CD1c-positive myeloid dendritic cell (primary cell): ENCODE data around the gene TFCP2.
"Not testable (repeated sequence)": the region's sequence is repeated elsewhere in the genome, so short reads cannot be mapped to it uniquely, and the experiment has no call there.

Experiments used
- DNase-seq: peaks from one replicate; pipeline ENCODE4 v3.0.0-alpha.2; 2016; ENCODE audit errors: extremely low spot score

Gene TFCP2, protein sequence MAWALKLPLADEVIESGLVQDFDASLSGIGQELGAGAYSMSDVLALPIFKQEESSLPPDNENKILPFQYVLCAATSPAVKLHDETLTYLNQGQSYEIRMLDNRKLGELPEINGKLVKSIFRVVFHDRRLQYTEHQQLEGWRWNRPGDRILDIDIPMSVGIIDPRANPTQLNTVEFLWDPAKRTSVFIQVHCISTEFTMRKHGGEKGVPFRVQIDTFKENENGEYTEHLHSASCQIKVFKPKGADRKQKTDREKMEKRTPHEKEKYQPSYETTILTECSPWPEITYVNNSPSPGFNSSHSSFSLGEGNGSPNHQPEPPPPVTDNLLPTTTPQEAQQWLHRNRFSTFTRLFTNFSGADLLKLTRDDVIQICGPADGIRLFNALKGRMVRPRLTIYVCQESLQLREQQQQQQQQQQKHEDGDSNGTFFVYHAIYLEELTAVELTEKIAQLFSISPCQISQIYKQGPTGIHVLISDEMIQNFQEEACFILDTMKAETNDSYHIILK

DNA sequence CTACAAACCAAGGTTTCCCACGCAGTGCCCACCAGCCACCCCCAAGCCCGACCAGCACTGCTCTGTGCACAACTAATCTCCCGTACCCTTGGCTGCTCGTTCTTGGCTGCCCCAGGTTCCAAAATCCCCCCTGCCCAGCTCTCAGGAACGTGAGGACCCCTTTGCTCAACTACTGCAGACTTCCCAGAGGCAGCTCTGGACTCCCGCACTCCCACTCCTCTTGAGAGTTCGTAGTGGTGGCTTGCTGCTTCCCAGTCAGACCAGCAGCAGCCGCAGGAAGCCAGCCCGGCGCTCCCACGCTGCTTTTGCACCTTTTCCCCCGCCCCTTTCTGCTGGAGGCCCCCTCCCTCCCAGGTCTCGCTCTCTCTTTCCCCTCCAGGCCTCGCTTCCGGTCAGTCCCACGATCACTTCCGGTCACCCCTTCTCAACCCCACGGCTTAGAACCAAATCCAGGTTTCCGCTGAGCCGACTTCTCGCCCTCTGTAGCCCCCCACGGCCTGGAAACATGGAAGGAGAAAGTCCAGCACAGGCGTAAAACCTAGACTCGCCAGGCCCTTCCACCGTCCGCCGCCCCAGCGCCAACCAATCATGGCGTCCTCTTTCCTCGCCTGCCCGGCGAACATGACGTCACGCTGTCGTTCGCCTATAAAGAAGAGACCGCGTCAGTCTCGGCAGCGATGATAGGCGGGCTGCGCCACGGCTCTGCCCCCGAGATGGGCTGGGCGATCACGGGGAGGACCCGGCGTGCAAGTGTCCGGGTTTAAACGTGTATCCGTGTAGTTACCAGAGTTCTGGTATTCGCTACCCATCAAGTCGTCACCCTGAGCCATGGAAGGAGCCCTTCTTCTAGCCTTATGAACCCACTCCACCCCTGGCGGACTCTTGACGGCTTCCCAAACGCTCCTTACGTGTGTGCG is at the start of gene TFCP2:
Gene TFCP2, minus strand, starts transcription at position 621 of the 917 bp plus-strand sequence. CDS start 713 bp downstream, outside the sequence.
- peak; percentile 98 for DNase-seq

DNA sequence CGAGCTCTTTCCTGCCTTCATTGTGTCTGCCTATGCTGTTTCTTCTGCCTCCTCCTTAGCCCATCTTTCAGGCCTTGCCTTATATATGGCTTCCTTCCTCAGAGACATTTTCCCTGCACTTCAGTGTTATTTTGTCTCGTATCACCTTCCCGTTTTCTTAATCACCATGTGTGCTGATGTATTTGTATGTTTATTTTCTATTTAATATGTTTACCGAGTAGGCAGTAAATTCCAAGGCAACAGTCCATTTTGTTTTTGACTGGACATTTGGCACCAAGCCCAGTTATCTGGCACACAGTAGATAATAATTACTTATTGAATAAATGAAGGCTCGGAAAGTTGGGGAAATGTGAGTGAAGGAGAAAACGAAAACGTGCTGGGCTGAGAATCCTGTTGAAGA is 49.5 kb upstream of the TFCP2 start:
- DNase-seq = no peak

DNA sequence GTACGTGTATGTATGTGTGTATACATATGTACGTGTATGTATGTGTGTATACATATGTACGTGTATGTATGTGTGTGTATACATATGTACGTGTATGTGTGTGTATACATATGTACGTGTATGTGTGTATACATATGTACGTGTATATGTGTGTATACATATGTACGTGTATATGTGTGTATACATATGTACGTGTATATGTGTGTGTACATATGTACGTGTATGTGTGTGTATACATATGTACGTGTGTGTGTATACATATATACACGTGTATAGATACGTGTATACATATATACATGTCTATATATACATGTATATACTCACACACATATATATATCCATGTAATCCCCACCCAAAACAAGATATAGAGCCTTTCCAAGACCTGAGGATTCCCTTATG is 46.9 kb upstream of the TFCP2 start:
- DNase-seq = not testable (repeated sequence)

DNA sequence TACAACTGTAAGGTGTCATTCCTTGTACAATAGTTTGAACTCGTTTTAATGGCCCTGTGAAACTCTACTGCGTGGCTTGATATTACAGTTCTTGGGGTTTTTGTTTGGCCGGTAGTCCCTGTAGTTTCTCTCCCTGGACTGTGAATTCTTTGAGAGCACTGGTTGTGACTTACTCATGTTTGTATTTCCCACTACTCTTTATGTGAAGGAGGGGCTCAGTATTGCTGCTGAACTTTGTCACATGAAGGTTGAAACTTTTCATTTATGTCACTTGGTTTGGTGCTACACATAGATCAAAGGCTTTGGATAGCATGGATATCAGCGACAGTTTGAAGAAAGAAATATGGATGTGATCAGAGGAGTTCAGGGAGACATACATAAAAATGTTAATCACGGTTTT is 46.4 kb upstream of the TFCP2 start:
- DNase-seq = no peak

DNA sequence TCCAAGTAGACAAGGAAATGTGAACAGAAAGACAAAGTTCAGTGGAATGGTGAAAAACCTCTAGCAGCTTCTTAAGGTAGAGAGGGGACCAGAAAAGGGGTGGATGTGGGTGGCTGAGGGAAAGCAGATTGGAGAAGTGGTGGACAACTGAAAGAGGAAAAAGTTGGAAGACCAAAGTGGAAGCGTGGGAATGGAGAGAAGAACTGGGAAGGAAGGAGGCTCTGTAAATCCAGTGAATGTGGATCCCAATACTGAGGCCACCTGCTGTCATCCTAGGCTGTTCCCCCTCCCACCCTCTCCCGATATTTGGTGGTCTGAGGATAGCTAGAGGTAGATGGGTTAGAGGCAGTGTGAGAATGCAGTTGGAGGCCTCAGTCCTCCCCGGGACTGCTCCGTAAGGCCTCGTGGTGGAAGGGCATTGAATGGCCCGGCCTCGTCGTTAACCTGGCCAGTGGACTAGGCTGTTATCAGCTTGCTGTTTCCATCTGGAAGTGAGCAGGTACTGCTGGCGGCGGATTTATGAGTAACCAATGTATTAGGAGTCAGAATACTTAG is 45.7 kb upstream of the TFCP2 start:
- no peak for DNase-seq

DNA sequence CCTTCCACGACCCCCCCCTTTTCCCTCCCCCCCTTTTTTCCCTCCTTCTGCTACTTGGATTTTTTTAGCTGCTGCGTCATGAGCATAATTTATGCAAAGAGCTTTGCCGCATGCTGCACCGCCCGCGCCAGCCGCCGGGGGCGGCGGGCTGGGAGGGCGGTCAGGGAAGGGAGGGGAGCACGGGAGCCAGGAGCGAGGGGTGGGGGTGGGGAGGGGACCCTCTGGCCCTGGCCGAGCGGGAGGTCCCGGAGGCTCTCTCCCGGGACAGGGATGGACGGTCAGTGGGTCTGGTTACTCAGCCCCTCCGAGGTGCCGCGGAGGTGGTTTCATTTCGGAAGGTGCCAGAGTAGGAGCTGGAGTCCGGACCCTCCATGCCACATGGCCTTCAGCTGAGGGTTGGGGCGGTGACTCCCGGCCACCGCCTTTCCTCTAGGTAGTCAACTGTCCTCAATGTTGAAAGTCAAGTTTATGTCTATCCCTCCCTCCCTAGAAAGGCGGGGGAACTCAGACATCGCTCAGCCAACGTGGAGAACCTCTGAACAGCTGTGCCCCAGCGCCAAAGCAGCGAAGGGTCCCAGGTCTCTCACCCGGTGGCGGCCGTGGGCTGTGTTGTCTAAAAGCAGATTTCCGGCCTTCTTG is 45.2 kb upstream of the TFCP2 start, which contains the start of gene POU6F1:
Gene POU6F1, minus strand, starts transcription at position 95 of the 639 bp plus-strand sequence. CDS start 11,226 bp downstream, outside the sequence.
- peak; percentile 80 for DNase-seq

DNA sequence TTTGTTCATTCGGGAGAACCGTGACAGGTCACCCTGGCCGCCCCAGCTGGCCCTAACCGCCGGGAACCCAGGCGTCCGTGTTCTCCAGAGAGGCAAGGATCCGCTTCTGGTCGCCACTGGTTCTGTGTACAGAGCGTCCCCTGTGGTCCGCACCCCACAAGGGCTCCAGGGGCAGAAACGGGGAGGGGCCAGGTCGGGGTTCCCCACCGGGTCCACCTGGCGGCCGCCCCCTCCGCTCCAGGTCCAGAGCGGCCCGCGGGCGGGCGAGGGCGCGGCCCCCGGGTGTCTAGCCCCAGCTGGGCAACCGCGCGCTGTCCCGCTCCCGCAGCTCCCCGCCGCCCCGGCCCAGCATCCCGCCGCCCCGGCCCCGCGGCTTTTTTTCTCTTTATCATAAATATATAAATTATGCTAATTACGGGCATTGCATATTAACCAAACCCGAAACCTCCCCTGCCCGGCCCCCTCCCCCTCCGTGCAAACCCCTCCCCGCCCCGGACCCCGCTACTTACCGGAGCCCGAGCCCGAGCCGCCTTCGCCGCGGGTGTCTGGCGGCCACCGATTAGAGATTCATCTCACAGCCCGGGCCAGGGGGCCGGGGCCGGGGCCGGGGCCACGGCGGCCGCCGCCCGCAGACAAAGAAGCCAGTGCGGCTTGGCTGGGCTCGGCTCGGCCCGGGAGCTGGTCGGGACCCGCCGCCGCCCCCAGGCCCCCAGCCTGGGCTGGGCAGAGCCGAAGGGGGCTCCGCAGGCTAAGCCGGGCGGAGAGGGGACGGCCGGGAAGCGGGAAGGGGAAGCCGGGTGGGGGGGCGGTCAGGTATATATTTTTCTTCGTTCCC is 44.4 kb upstream of the TFCP2 start:
- peak; percentile 29 for DNase-seq

DNA sequence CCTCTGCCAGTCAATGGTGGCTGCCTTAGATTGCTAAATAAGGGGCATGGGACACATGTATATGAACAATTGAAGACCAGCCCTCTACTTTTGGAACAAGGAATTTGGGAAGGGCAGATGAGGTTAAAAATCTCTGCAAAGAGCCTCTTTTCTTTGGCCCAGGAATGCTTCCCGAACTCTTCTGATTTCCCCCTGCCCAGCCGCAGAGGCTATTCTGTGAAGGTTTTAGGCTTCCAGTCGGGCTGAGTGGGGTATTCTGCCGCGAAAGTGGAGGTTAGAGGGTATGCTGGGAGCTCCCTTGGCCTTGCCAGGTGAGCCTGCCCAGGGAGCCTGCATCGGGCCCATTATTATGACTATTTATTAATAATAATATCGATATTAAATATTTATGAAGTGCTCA is 43.7 kb upstream of the TFCP2 start:
- no peak for DNase-seq

DNA sequence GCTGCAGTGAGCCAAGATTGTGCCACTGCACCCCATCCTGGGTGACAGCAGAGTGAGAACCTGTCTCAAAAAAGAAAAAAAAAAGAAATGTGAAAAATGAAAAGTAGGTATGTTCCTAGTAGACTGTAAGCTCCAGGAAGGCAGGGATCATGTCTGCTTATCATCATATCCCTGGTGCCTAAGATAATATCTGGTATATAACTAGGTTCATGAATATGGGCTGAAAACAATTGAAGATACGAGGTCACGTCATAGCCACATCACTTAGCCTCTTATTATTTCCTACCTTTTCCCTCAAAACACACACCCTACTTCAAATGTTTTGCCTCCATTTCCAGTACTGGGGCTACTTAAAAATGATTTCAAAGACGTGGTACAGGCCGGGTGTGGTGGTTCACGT is 42.0 kb upstream of the TFCP2 start:
- no peak for DNase-seq

DNA sequence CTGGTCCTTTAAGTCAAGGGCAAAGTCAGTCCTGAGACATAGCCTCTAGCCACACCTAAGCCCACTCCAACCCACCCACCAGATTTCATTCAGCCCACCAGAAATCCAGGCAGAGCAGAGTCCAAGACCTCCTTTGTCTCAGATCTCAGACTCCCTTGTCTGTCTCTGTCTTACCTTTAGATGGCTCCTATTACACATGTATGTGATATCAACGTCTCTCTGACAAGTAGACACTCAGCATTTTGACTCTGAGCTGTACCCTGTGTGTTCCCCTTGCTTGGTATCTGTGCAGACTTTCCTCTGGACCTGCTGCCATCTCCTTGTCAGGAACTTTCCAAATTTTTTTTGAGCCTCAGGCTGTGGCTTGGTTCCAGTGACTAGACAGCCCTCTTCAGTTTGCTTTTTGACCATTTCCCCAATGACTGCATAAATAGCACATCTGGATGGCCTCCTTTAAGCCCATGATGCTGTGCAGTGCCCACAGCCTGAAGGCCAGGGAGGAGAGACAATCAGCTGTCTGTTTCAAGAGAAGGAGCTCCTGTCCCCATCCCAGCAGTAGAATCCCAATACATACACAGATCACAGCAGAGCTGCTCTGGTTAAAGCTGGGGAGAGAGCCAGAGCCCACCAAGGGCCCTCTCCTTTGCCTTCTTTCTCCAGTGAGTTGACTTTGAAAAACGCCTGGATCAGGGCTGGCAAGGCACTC is 37.9 kb upstream of the TFCP2 start:
- no peak for DNase-seq

DNA sequence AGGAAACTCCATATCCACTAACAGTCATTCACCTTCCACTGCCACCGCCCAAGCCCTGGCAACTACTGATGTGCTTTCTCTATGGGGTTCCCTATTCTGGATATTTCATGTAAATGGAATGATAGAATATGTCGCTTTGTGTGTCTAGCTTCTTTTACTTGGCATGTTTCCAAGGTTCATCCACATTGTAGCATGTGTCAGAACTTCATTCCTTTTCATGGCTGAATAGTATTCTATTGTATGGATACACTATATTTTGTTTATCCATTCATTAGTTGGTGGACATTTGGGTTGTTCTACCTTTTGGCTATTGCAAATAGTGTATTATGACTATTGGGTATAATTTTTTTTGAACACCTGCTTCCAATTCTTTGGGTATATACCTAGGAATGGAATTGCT is 36.3 kb upstream of the TFCP2 start:
- no peak for DNase-seq

DNA sequence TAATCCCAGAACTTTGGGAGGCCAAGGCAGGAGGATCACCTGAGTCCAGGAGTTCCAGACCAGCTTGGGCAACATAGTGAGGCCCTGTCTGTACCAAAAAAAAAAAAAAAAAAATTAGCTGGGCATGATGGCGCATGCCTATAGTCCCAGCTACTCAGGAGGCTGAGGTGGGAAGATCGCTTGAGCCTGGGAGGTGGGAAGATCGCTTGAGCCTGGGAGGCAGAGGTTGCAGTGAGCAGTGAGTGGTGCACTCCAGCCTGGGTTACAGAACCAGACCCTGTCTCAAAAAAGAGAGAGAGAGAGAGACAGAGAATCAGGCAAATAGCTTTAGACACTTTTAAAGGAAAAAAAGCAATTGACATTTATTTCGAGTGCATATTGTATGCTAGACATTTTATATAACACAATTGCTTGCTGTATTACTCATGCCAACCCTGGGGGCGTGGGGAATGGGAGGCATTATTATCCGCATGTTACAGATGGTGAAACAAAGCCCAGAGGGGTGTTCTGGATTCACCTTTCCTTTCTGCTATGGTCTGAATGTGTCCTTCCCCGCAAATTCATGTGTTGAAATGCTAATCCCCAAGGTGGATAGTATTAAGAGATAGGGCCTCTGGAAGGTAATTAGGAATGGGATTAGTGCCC is 35.2 kb upstream of the TFCP2 start:
- DNase-seq = no peak

DNA sequence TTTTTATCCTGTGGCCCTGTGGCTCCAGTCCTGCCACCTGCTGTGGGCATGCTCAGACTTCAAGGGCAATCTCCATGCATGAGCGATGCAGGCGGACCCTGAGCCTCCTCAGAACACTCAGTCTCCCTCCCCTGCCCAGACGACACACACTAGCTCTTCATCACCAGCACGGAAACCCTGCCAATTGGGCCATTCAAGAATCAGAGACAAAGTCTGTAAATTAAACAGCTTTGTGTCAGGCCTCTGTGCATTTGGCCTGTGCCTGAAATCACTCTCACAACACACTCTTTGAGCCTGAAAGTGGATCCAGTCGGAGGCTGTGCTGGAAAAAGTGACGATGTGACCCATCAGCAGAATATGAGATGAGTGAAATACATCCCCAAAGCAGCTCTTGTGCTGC is 32.4 kb upstream of the TFCP2 start:
- no peak for DNase-seq

DNA sequence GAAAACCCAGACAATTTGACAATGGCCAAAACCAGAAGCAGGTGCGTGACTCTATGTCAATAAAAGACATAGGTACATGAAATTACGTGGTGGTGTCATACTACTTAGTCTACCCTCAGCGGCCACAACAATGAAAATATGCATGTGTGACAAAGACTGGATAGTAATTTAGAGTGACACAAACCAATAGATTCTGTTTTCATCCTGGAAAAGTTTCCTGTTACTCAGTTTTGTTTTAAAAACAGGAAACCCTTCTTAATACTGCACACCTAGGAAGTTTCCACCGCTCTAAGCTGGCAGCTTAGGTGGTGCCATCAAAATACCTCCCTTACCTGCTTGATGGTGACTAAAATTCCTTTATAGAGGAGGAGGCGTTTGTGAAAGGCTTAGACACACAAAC is 29.8 kb upstream of the TFCP2 start:
- no peak for DNase-seq

DNA sequence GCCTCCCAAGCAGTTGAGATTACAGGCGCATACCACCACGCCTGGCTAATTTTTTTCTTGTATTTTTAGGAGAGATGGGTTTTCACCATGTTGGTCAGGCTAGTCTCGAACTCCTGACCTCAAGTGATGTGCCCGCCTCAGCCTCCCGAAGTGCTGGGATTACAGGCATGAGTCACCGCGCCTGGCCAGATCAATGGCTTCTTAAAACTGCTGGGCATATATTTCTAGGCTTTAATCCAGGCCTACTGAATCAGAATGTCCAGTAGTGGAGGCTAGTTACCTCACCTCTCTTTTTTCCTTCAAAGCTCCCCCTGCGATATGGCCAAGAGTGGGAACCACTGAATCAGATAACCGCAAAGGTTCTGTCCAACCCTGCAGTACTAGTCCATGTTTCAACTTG is 27.9 kb upstream of the TFCP2 start:
- no peak for DNase-seq

DNA sequence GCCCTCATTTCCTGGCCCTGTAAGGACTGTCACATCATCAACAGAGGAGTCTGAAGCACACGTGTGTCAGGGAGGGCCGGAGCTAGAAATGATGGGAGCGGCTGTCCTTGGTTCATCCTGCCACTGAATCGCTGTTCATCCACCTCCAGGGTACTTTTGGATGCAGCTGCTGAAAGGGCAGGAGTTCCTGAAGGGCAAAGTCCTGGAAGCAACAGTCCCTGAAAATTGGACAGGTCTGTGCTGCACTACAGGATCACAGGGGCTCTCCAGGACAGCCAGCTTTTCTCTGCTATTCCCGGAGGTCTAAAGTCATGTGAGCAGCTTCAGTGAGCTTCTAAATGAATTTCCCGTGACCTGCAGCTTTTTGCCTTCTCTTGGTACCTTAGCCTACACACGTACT is 27.2 kb upstream of the TFCP2 start:
- no peak for DNase-seq

DNA sequence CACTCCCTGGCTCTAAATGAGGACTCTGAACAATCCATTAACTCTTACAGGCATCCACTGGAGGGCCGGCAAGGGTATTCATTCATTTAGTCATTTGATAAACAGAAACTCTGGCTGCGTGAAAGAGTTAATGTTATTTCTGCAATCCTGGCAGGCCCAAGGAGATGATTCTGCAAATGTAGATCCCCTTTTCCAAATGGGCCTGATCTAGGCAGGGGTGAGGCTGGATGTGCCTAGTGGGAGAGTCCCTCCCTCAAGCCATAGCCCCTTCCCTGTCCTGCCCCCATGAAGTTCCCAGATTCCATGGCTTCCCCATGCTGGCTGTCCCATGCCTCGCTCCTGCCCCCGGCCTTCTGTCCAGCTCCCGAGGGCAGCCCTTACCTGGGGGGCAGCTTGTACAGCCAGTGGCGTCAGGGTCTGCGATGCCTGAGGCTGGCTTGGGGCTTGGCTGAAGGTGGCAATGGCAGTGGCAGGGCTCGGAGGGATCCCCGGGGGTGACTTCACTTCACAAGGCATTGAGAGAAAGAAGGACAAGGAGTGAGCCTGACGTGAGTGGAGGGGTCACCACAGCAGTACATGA is 26.5 kb upstream of the TFCP2 start:
- DNase-seq = no peak

DNA sequence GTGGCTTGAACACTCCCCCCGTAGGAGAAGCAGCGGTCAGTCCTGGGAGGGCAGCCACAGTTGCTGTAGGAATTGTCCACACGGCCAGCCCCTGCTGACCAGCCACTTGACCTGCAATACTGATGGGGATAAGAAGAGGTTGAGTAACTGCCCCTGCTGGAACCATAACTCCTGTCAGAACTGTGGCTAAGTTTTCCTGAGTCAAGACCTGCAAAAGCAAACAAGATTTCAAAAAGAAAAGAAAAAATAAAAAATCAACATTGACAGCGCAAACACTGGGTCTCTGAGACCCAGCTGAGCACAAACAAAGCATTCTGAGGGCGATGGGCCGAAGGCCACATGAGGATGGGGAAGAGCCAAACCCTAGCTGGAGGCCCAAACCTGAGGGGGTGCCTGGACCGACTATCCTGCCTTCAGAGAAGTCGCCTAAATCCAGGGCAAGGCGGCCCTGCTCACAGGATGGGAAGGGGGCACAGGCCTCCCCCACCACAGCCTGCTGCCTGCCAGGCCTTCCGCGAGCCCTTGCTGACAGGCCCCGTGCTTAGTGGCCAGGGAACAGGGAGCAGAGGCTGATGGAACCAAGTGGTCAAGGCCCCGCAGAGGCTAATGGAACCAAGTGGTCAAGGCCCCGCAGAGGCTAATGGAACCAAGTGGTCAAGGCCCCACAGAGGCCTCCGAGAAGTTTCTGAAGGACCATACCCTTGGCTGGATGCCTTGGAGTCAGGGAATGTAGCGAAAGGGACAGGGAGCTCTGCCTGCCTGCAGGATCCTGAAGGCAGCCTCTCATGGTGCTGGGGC is 25.8 kb upstream of the TFCP2 start:
- no peak for DNase-seq
